B cell (primary cell): Measurements from ENCODE around the gene ZBP1. TPM values are rescaled to one million over a fixed set of nuclear protein-coding genes. Genes with fewer than 3 reads are reported as not detected.

ENCODE experiments used
- ATAC-seq: fragments of 200-7000 bp; cut with Tn5 transposase; one replicate; pipeline ENCODE4 v1.10.0; 2021; ENCODE audit warnings: low read depth, mild to moderate bottlenecking, moderate number of reproducible peaks, moderate library complexity
- CTCF ChIA-PET: fragments of 350-600 bp; sonication (Branson Sonifier 250); formaldehyde crosslinking; loops from one replicate; lab custom pipeline; 2021; ENCODE audit warnings: antibody characterized with exemption, inconsistent platforms; lab: Charles Lee
- POLR2A ChIA-PET: fragments of 350-600 bp; sonication (Branson Sonifier 250); formaldehyde crosslinking; loops from one replicate; lab custom pipeline; 2021; ENCODE audit warnings: antibody characterized with exemption; lab: Charles Lee
- DNase-seq: peaks from one replicate; pipeline ENCODE4 v3.0.0; 2013
- H2AFZ ChIP-seq: 2 replicates; pipeline ENCODE4 v1.6.1; 2012; ENCODE audit warnings: mild to moderate bottlenecking, low read depth, low read length; ENCODE audit not compliant: insufficient read depth, poor library complexity, severe bottlenecking
- H3K27ac ChIP-seq, 2 donors: 1 replicate in 1 of 2; 2 replicates in 1 of 2; pipeline ENCODE4 v1.5.1; 2012 to 2013; ENCODE audit warnings: low read length in 2 of 2, mild to moderate bottlenecking in 2 of 2, moderate library complexity in 1 of 2
- H3K27me3 ChIP-seq, 4 experiments: fragments of 200-600 bp in 1 of 4; sonication (generic) in 1 of 4; replicated peaks in 1 of 4; 1 replicate in 2 of 4; 2 replicates in 2 of 4; pipeline versions ENCODE4 v1.6.1 to v1.7.0; 2013 to 2016; ENCODE audit warnings: low read length in 3 of 4, mild to moderate bottlenecking in 2 of 4, mixed read lengths in 1 of 4, moderate library complexity in 1 of 4; ENCODE audit not compliant: insufficient read depth in 4 of 4, control insufficient read depth in 3 of 4; ENCODE audit errors: control extremely low read depth in 1 of 4
- H3K36me3 ChIP-seq, 2 experiments: replicated peaks in 1 of 2; 1 replicate in 1 of 2; 2 replicates in 1 of 2; pipeline versions ENCODE4 v1.6.1 to v1.7.1; 2013; ENCODE audit warnings: low read length in 1 of 2; ENCODE audit not compliant: insufficient read depth in 2 of 2, control insufficient read depth in 1 of 2; ENCODE audit errors: control extremely low read depth in 1 of 2, extremely low read depth in 1 of 2
- H3K4me1 ChIP-seq, 2 donors: fragments of 200-600 bp in 1 of 2; sonication (generic) in 1 of 2; 1 replicate in 1 of 2; 2 replicates in 1 of 2; pipeline versions ENCODE4 v1.5.1 to v1.6.1; 2013 to 2017; ENCODE audit warnings: low read length in 2 of 2; ENCODE audit not compliant: control insufficient read depth in 2 of 2, insufficient read depth in 2 of 2
- H3K4me2 ChIP-seq: replicated peaks from 2 replicates; pipeline ENCODE3; 2012; ENCODE audit warnings: mild to moderate bottlenecking, low read depth, low read length; ENCODE audit not compliant: poor library complexity, severe bottlenecking
- H3K4me3 ChIP-seq, 5 experiments: fragments of 200-600 bp in 1 of 5; sonication (generic) in 1 of 5; 1 replicate in 3 of 5; 2 replicates in 2 of 5; pipeline versions ENCODE4 v1.5.1 to v1.7.0; 2011 to 2016; ENCODE audit warnings: low read length in 4 of 5, mild to moderate bottlenecking in 4 of 5, low read depth in 2 of 5, control low read depth in 1 of 5, moderate library complexity in 1 of 5; ENCODE audit not compliant: insufficient read depth in 1 of 5; ENCODE audit errors: control extremely low read depth in 1 of 5, extremely low read depth in 1 of 5
- H3K79me2 ChIP-seq: fragments of 200-600 bp; sonication (generic); one replicate; pipeline ENCODE4 v1.6.0; 2016; ENCODE audit warnings: low read length; ENCODE audit not compliant: control insufficient read depth, insufficient read depth
- H3K9ac ChIP-seq: fragments of 200-600 bp; sonication (generic); 2 replicates; pipeline ENCODE4 v1.6.1; 2017; ENCODE audit warnings: mild to moderate bottlenecking, low read length, moderate library complexity
- H3K9me3 ChIP-seq, 3 donors: one replicate each; pipeline versions ENCODE4 v1.6.1 to v1.7.1; 2013; ENCODE audit warnings: low read length in 2 of 3; ENCODE audit not compliant: control insufficient read depth in 2 of 3, insufficient read depth in 1 of 3; ENCODE audit errors: control extremely low read depth in 1 of 3
- H4K20me1 ChIP-seq: 2 replicates; pipeline ENCODE4 v1.6.0; 2012; ENCODE audit warnings: mild to moderate bottlenecking, low read length; ENCODE audit not compliant: insufficient read depth, control insufficient read depth, poor library complexity, severe bottlenecking
- H3K27ac Mint-ChIP-seq: one replicate; pipeline ENCODE4 v1.8.0; 2021; ENCODE audit warnings: mixed read lengths
- H3K27me3 Mint-ChIP-seq: one replicate; pipeline ENCODE4 v1.8.0; 2021; ENCODE audit warnings: mixed read lengths
- H3K4me1 Mint-ChIP-seq: one replicate; pipeline ENCODE4 v1.8.0; 2021; ENCODE audit warnings: mixed read lengths
- H3K4me3 Mint-ChIP-seq: one replicate; pipeline ENCODE4 v1.8.0; 2021; ENCODE audit warnings: mixed read lengths
- H3K9me3 Mint-ChIP-seq: one replicate; pipeline ENCODE4 v1.8.0; 2022; ENCODE audit warnings: mixed read lengths; ENCODE audit not compliant: insufficient read depth
- EZH2 ChIP-seq: IDR thresholded peaks from 2 replicates; pipeline ENCODE4 v1.6.1; 2012; ENCODE audit warnings: borderline replicate concordance, low read depth, mild to moderate bottlenecking, moderate library complexity, low read length; ENCODE audit not compliant: insufficient read depth, poor library complexity, severe bottlenecking
- WGBS: methylation state at CpG from one replicate; pipeline ENCODE4 v1.1.5; 2013; ENCODE audit warnings: missing lambda C conversion rate; ENCODE audit not compliant: insufficient coverage; 5-methylcytosine and 5-hydroxymethylcytosine counted together
- intact Hi-C: fragments of 100-400 bp; cut with micrococcal nuclease; formaldehyde crosslinking; loops from one replicate; pipeline ENCODE4 v1.10.0; 2022
- polyA plus RNA-seq: library from polyadenylated mRNA; depleted of rRNA; stranded (reverse); fragments of >200 nt; gene quantifications from 2 replicates; pipeline ENCODE4 v1.2.3, GENCODE V29; 2012
- total RNA-seq, 2 donors: library from RNA; stranded (reverse); fragments of 120-200 nt in 1 of 2; gene quantifications; 1 replicate in 1 of 2; 2 replicates in 1 of 2; pipeline versions ENCODE4 v1.2.3 to v1.2.4, GENCODE V29; 2013 to 2022
- TF ChIP-seq, protein P1 (sequence below): fragments of 200-600 bp; IDR thresholded peaks from one replicate; pipeline ENCODE4 v1.8.0; 2022; ENCODE audit warnings: antibody characterized with exemption, mild to moderate bottlenecking

The ZBP1 gene
- total and polyA plus RNA-seq, 2 donors (not counting 1 experiment from before 2014, with no cell fraction given): 29.9 to 69.2 TPM

- Mint-ChIP-seq H3K9me3 (no peaks in the 10 kb centered on the region), H3K4me3 (no peak overlapping the region), H3K27me3 (no peaks in the 10 kb centered on the region), H3K27ac (no peak overlapping the region), H3K4me1 (peaks cover 72% of the 10 kb centered on the region)
- H3K4me3 ChIP-seq: no peak overlapping the region
- H3K9me3 ChIP-seq: no peaks in the 10 kb centered on the region
- no peak for ATAC-seq
- ChIA-PET POLR2A (no interaction called here), CTCF (interaction anchor here (1.5 kb wide), 1 partner anchor 73 kb away, joined by 3 read pairs; no protein-coding TSS in a partner anchor)
- no peak overlapping the region for H2AFZ ChIP-seq
- H3K4me2 ChIP-seq: no peak overlapping the region
- no peak overlapping the region for H3K27ac ChIP-seq
- intact Hi-C loops: no loop called here
- no peaks in the 10 kb centered on the region for H3K27me3 ChIP-seq
- peaks cover 100% of the 10 kb centered on the region for H3K79me2 ChIP-seq
- H3K4me1 ChIP-seq: peaks cover 28 to 42% of the 10 kb centered on the region in 2 donors
- no peak overlapping the region for H3K9ac ChIP-seq
- no peak for TF ChIP-seq EZH2
- TF ChIP-seq, protein P1, sequence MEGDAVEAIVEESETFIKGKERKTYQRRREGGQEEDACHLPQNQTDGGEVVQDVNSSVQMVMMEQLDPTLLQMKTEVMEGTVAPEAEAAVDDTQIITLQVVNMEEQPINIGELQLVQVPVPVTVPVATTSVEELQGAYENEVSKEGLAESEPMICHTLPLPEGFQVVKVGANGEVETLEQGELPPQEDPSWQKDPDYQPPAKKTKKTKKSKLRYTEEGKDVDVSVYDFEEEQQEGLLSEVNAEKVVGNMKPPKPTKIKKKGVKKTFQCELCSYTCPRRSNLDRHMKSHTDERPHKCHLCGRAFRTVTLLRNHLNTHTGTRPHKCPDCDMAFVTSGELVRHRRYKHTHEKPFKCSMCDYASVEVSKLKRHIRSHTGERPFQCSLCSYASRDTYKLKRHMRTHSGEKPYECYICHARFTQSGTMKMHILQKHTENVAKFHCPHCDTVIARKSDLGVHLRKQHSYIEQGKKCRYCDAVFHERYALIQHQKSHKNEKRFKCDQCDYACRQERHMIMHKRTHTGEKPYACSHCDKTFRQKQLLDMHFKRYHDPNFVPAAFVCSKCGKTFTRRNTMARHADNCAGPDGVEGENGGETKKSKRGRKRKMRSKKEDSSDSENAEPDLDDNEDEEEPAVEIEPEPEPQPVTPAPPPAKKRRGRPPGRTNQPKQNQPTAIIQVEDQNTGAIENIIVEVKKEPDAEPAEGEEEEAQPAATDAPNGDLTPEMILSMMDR: no peak
- H3K36me3 ChIP-seq: peaks cover 0 to 12% of the 10 kb centered on the region in 2 experiments
- DNase-seq: no peak
- 98% methylated on average over 5 of the region's 8 CpGs for WGBS
- peaks cover 97% of the 10 kb centered on the region for H4K20me1 ChIP-seq
These were observed 49.4 kb upstream of the ZBP1 start for GRCh38 chr20:57669632-57670031.

- POLR2A ChIA-PET: no interaction called here
- DNase-seq (no peak), ATAC-seq (no peak)
- peaks cover 0 to 12% of the 10 kb centered on the region in 2 experiments for H3K36me3 ChIP-seq
- CTCF ChIA-PET: interaction anchor here (1.5 to 1.6 kb wide), 2 partner anchors 12 to 72 kb away, joined by 3 to 4 read pairs; no protein-coding TSS in a partner anchor
- Mint-ChIP-seq H3K4me3 (no peak overlapping the region), H3K27ac (no peak overlapping the region), H3K9me3 (no peaks in the 10 kb centered on the region), H3K27me3 (no peaks in the 10 kb centered on the region), H3K4me1 (peaks cover 58% of the 10 kb centered on the region)
- H4K20me1 ChIP-seq: peaks cover 98% of the 10 kb centered on the region
- no peak overlapping the region for H2AFZ ChIP-seq
- H3K27ac ChIP-seq: no peak overlapping the region
- H3K4me3 ChIP-seq: no peak overlapping the region
- peaks cover 100% of the 10 kb centered on the region for H3K79me2 ChIP-seq
- peaks cover 17 to 27% of the 10 kb centered on the region in 2 donors for H3K4me1 ChIP-seq
- intact Hi-C loops: no loop called here
- H3K9ac ChIP-seq: no peak overlapping the region
- no peak for TF ChIP-seq EZH2
- TF ChIP-seq, protein P1: no peak
- H3K27me3 ChIP-seq: no peaks in the 10 kb centered on the region
- no peaks in the 10 kb centered on the region for H3K9me3 ChIP-seq
- 89% methylated on average over 18 of the region's 18 CpGs for WGBS
- no peak overlapping the region for H3K4me2 ChIP-seq
These were observed 47.9 kb upstream of the ZBP1 start for GRCh38 chr20:57667924-57668782.
